SIG-M5 (cell line): Measurements from ENCODE around the gene DDX19B.
"Not testable (repeated sequence)": the region's sequence is repeated elsewhere in the genome, so short reads cannot be mapped to it uniquely, and the experiment has no call there.

Experiments used
- DNase-seq: peaks from one replicate; lab custom pipeline; 2025; lab: John Stamatoyannopoulos, UW

DDX19B gene

DNA sequence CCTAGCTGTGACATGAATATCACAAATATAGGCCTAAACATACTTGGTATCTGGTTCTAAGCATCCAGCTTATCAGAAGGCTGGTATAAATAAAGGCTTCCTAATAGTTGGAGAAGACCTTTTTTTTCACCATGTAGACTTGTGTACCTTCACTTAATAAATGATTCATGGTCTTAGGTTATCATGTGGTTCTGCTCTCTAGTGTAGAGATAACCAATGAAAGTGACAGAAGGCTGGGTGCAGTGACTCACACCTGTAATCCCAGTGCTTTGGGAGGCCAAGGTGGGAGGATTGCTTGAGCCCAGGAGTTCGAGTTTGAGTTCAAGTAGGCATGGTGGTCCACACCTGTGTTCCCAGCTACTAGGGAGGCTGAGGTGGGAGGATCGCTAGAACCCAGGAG is 50.8 kb downstream of the DDX19B start:
- DNase-seq, result no peak

DNA sequence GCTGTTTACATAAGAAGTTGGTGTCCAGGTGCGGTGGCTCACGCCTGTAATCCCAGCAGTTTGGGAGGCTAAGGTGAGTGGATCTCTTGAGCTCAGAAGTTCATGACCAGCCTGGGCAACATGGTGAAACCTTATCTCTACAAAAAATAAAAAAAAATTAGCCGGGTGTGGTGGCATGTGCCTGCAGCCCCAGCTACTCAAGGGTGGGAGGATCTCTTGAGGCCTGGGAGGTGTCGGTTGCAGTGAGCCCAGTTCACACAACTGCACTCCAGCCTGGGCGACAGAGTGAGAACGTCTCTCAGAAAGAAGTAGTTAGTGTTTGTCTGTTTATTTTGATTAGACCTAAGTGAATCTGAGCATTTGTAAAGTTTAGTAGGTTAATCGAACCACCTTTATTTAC is 60.6 kb downstream of the DDX19B start:
- no peak for DNase-seq

DNA sequence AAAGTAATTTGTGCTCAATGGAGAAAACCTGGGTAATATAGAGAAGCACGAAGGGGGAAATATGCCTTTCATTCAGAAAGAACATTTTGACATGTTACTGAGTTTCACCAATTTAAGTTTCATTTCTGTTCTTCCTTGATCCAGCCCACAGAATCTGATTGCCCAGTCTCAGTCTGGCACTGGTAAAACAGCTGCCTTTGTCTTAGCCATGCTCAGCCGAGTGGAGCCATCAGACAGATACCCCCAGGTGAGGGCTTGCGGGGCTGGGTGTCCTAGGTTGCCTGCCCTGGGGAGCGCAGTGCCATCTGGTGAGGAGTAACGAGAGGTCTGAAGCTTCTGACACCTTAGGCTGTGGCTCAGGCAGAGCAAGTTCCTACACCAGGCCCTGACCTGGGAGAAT is 65.4 kb downstream of the DDX19B start:
- no peak for DNase-seq

DNA sequence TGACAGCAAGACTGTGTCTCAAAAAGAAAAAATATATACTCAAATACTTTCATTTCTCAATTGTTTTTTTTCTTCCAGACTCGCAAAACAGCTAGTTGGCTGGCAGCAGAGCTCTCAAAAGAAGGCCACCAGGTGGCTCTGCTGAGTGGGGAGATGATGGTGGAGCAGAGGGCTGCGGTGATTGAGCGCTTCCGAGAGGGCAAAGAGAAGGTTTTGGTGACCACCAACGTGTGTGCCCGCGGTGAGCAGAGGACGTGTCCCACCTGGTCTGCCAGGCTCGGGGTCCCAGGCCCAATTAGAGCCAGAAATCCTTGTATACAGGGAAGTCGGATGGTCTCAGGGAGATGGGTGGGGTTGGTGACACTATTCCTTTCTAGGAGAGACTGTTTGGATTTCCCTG is 71.2 kb downstream of the DDX19B start:
- DNase-seq, result not testable (repeated sequence)

DNA sequence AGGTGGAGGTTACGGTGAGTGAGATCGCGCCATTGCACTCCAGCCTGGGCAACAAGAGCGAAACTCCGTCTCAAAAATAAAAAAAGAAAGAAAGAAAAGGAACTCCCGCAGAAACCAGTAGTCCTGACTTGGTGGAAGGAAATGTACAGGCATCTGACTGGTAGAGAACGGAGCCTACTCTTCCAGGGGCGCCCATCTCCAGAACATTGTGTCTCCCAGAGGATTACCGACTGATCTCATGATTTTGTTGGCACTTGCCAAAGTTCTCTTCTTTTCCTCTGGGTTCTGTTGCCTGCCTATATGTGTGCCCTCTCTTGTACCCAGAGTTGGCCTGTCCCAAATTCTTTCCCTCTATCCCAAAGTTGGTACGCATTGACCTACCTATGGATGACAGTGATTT is 71.9 kb downstream of the DDX19B start:
- DNase-seq, result no peak

DNA sequence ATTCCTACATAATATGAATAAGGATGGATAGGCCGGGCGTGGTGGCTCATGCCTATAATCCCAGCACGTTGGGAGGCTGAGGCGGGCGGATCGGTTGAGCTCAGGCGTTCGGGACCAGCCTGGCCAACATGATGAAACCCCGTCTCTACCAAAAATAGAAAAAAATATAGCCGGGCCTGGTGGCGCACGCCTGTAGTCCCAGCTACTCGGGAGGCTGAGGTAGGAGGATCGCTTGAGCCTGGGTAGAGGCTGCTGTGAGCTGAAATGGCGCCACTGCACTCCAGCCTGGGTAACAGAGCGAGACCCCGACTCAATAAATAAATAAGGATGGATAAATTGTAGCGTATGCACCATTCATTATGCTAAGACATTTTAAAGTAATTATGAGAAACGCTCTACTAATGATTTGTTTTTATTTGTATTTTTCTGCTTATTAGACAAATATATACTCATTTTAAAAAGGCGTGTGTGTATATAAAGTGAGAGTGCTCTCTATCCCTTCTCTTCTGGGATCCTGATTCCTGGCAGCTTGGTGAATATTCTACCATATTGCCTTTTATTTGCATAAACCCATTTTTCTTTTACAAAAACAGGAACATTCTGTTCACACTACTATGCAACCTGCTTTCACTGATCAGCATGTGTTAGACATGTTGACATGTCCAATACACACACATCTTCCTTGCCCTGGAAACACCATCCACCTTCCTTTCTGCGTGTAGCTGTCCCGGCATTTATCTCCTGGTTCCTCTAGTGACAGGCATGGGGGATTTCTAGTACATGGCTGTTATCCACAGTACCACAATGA is 74.1 kb downstream of the DDX19B start:
- no peak for DNase-seq

DNA sequence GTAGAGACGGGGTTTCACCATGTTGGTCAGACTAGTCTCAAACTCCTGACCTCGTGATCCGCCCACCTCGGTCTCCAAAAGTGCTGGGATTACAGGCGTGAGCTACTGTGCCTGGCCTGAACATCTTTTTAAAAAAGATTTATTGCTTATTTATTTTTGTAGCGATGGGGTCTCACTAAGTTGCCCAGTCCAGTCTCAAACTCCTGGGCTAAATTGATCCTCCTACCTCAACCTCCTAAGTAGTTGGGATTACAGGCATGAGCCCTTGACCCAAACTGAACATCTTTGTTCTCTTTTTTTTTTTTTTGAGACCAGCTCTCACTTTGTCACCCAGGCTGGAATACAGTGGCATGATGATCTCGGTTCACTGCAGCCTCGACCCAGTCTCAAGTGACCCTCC is 75.2 kb downstream of the DDX19B start:
- no peak for DNase-seq

DNA sequence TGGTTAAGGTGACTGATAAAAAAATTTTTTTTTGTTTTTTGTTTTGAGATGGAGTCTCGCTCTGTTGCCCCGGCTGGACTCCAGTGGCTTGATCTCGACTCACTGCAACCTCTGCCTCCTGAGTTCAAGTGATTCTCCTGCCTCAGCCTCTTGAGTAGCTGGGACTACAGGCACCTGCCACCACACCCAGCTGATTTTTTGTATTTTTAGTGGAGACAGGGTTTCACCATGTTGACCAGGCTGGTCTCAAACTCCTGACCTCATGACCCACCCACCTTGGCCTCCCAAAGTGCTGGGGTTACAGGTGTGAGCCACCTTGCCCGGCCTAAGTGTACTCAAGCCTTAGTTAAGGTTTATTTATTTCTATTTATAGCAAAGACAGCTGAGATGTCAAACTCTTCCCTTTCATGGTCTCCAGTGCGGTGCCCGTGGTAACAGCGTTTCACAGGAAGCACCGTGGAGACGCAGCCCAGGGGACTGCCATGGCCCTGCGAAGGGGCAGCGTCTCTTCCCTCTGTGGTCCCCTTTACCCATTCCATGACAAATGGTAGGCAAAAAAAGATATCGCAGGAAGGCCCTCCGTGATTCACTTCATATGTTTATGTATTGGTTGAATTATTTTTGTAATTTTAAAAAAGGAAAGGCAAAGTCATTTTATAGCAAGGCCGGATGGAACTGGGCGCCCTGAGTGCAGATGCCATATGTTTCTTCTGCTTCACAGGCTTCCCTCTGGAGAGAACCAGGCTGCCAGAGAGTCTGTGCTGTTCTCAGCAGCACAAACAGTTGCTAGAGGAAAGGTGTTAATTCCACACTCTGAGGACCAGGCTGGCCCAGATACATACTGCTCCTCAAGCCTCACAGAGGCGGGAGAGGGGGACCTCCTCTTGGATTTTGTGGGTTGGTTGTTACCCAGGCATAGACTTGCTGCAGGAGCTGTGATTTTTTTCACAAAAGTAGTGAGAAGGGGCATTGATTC is 76.9 kb downstream of the DDX19B start:
- DNase-seq, result no peak

DNA sequence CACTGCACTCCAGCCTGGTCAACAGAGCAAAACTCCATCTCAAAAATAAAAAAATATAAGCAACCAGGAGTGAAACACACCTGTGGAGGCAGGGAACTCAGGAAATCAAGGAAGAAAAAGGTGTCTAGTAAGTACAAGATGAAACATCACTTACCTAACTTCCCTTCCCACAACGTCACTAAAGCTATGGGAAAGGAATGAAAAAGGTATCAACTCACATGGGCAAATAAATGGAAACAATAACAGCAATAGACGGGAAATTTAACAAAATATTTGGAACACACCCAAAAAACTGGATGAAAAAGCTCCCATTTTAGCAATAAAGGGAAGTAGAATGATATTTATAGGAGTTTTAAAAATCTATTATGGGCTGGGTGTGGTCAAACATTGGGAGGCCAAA is 78.8 kb downstream of the DDX19B start:
- DNase-seq, result no peak

DNA sequence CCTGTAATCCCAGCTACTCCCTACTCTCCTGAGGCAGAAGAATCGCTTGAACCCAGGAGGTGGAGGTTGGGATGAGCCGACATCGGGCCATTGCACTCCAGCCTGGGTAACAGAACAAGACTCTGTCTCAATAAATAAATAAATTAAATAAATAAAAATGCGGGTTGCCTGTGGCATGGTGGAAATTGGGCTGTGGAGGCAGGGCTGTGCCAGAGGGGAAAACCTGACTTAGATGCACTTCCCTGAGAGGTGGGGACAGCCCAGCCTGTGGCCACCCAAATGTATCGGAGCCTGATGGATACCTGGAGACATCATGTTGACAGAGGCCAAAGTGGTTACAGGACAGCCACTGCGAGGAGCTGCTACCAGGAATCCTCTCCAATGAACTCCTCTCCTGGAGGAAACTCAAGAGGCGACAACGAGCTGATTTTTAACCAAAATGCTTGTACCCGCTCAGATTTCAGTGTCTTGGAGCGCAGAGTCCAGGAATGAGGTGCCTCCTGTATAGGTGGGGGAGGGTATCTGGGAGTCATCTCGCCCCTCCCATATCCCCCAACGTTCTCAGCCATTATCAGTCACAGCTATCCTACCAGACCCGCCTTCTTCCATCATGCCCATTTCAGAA is 80.0 kb downstream of the DDX19B start:
- no peak for DNase-seq

DNA sequence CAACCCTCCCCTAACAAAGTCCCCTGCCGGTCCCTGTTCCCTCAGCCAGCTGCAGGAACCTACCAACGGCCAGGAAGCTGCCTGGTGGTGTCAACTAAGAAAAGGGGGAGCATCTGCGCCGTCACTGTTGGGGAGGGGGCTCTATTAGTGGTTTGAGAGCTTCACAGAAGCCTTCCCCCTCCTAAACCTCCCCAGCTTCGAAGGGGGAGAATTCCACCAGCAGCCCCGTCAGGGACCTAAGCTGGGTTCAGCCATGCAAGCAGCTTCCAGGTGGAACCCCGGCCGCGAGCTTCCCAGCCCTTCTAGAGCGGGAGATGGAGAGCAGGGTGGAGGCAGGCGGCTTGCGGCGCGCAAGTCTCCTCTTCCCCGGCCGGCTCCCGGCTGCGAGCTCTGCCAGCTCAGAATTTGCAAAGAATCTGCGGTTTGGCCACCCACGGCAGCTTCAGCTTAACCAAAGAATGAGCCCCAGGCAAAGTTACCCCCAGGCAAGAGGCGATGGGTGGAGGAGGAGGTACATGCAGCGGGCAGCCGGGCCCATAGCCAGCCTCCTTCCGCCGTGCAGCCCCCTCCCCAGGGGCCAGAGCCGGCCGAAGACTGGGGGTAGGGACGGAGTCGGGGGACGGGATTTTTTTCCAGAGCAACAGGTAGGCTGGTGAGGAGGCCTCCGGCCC is 81.4 kb downstream of the DDX19B start:
- DNase-seq, result no peak

DNA sequence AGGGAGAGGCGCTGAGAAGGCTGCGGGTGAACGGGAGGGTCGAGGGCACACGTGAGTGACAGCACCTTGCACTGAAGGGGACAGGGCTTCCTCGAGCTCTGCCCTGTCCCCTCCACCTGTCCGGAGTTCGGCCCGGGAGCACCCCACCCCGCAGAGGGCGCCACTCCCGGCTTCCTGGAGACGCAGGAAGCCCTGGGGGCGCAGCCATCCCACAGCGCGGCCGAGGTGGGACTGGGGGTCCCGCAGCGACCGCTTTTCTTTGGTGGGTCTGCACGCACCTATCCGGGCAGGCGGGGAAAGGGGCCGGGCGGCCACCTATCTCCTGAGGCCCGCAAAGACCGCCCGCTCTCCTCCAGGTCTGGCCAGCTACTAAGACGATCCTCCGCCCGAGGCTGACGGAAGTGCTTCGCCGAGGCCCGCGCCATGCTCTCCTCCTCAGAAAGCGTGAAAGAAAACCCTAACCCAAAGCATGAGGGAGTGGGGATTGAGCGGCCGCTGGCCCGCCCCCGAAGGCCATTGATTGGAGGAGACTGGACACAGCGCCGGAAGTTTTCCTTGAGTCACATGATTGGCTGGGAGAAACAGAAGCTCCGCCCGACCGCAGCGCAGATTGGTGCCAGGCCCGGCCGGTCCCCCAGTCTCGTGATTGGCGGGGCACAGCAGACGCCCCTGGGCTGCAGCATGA is 82.1 kb downstream of the DDX19B start:
- DNase-seq, result peak; percentile 87

DNA sequence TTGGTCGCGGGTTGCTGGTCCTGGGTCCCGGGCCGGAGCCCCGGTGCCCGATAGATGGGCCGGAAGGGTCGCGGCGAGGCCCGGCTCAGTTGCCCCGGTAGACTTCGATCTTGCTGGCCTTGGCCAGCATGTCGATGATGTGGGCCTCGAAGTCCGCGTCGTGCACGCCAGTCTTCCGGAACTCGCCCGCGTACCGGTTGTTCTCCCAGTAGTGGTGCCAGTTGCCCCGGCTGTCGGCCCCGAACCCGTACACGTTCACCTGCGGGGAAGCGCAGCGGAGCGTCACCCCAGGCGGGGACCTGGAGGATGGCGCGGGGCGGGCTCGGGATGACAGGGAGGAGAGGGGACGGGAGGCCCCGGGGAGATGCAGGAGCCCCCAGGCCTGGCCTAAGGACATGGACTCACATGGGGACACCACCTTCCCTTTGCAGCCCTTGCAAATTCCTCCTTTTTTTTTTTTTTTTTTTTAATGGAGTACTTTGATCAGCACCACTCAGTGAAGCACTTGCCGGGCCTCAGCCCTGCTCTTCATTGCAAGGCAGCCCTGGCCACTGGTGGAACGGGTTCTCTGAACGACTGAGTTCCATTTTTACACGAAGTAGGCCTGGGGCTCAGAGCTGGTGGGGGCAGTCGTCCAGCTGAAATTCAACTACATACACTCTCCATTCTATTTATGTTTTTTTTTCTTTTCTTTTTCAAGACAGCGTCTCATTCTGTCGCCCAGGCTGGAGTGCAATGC is 82.8 kb downstream of the DDX19B start:
- DNase-seq, result no peak

DNA sequence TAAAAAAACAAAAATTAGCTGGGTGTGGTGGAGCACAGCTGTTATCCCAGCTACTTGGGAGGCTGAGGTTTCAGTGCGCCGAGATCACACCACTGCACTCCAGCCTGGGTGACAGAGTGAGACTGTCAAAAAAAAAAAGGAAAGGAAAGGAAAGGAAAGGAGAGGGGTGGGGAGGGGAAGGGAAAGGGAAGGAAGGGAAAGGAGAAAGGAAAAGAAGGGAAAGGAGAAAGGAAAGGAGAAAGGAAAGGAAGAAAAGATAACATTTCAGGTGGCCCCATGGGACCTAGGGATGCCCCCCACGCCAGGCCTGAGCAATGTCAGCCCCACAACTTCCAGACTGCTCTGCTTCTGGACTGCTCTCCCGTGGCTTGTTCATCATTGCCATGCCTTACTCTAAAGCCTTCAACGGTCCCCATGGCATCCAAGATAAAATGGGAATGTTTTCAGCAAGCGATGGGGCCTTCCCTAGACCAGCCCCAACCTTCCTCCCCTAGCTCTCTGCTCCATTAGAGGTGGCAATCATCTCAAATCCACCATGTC is 84.5 kb downstream of the DDX19B start:
- no peak for DNase-seq
